Right renal pelvis (tissue), 4 donors: ENCODE data around the gene IL36RN. TPM values are rescaled to one million over a fixed set of nuclear protein-coding genes. Genes with fewer than 3 reads are reported as not detected.

ENCODE experiments used
- DNase-seq, 4 donors: peaks; one replicate each; pipeline ENCODE4 v3.0.0-alpha.2; 2013; ENCODE audit warnings: low read depth in 4 of 4, low spot score in 3 of 4, missing footprints in 1 of 4
- polyA plus RNA-seq, 4 donors: library from polyadenylated mRNA; unstranded; fragments of 120-200 nt; gene quantifications; one replicate each; pipeline ENCODE4 v1.2.1, GENCODE V29; 2013; ENCODE audit not compliant: insufficient read length in 4 of 4

IL36RN gene
- polyA plus RNA-seq, 4 donors, result not detected

DNA sequence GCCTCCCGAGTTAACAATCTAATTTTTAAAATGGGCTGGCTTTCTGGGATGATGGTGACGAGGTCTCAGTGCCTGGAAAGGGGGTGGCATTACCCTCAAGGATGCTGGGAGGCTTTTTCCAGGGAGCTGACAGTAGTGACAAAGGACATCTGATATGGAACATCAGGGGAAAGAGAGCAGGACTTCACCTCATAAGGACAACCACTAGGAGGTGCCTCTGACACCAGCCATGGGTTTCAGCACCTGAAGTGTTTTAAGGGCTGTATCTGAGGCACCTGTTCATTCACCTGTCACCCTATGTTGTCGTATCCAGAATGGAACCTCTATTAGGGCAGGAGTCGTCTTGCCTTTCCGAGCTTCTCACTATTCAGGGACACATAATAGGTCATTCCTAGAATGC is 17.1 kb upstream of the IL36RN start:
- DNase-seq, result no peak

DNA sequence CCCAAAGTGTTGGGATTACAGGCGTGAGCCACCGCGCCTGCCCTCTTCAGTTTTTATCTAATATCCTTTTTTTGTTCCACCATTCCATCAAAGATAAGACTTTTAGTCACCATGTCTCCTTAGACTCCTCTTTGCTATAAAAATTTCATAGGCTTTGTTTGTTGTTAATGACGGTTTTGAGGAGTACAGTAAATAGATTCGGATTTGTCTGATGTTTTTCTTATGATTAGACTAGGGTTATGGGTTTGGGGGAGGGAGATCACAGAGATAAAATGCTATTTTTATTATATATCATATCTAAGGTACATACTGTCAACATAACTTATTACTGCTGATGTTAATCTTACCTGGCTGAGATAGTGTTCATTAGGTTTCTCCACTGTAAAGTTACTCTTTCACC is 12.5 kb upstream of the IL36RN start:
- DNase-seq, result no peak

DNA sequence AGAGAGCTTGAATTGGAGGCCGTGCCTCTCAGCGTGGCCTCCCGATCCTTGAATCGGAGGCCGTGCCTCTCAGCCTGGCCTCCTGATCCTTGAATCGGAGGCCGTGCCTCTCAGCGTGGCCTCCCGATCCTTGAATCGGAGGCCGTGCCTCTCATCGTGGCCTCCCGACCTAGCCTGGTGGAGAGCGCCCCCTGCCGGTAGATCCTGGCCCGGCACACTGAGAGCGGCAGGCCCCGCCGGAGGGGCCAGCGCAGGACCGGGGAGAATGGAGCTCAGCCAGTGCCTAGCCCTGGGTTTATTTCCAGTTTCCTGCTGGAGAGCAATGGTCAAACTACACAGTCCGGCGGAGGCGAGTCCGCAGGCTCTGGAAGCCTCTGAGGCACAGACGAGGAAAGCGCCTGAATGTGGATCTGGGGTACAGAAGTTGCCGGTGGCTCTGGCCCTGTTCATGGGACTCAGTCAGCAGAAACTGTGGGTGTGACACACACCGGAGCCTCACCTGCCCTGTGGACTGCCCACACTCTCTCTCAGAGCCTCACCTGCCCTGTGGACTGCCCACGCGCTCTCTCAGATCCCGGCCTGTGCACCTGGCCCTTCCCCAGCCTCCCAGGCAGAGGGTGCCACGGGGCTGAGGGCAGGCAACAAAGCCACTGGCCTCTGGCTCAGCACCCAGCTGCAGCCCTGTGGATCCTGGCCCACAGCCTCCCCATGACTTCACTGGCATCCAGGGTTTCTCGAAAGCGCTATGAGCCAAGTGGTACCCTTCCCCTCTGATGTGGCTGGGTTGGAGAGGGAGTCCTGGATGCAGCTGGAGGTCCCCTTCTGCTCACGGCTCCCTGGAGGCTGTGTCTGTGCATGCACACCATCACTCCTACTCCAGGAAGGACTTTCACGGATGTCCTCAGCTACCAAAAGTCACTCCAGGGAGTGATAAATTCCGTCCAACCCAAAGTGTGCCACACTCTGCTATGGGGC is 7.8 kb upstream of the IL36RN start:
- DNase-seq, result no peak

DNA sequence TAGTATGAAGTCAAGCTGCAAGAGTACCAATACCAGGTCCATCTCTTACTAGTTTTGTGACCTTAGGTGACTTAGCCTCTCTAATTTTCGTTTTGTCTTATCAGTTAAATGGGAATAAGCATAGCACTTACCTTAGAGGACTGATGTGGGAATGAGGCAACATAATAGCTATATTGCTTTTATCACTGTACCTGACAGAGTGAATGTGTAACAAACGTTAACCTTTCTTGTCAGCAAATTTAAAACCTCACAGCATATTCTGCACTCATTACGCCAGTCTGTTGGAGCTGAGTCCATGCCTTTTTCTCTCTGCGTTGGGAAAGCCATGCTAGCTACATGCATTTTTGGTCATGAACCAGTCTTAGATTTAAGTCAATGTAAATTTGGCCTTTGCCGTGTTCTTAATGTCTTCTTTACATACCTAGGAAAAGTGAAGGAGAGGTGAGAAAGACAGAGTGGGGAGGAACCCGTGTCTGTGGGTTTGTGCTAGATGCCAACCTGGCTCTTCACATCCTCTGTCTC is 6.5 kb upstream of the IL36RN start, which contains the start of gene IL36B:
IL36B (minus strand) TSS at position 472 of the 522 bp plus-strand sequence.
- DNase-seq, result no peak

DNA sequence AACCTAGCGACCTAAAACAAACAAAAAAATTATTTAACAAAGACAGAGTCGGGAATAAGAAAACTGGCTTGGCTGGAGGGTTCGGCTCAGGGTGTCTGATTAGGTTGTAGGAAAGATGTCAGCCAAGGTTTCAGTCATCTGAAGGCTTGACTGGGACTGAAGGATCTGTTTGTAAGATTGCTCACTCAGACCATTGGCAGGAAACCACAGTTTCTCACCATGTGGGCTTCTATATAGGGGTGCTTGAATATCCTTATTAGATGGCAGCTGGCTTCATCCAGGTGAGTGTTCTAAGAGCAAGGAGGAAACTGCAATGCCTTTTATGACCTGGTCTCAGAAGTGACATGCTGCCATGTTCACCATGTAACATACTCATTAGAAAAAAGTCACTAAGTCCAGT is 5.3 kb upstream of the IL36RN start:
- no peak for DNase-seq

DNA sequence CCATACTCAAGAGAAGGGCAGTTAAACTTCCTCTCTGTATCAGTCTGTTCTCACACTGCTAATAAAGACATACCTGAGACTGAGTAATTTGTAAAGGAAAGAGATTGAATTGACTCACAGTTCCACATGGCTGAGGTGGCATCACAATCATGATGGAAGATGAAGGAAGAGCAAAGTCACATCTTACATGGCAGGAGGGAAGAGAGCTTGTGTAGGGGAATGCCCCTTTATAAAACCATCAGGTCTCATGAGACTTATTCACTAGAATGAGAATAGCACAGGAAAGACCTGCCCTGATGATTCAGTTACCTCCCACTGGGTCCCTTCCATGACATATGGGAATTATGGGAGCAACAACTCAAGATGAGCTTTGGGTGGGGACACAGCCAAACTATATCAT is 4.9 kb upstream of the IL36RN start:
- DNase-seq, result no peak

DNA sequence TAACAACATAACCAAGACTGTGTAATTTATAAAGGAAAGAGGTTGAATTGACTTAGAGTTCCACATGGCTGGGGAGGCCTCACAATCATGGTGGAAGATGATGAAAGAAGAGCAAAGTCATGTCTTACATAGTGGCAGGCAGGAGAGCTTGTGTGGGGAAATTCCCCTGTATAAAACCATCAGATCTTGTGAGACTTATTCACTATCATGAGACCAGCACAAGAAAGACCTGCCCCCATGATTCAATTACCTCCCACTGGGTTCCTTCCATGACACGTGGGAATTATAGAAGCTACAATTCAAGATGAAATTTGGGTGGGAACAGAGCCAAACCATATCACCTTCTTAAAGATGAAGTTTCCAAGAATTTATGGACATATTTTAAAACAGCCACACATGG is 2.5 kb upstream of the IL36RN start:
- no peak for DNase-seq

DNA sequence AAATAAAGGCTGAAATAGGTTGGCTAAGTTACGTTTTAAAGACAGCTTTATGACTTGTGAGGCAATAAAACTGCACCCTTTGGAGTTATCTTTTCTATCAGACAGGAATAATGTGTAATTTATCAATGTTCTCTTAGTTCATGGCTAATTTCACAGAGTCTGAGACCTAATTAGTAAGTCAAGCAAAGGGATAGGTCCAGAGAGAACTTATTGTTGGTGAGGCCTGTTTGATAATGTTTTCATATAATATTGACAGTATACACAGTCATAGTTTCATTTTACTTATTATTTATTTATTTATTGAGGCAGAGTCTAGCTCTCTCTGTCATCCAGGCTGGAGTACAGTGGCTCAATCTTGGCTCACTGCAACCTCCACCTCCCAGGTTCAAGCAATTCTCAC is 1.9 kb upstream of the IL36RN start:
- no peak for DNase-seq

DNA sequence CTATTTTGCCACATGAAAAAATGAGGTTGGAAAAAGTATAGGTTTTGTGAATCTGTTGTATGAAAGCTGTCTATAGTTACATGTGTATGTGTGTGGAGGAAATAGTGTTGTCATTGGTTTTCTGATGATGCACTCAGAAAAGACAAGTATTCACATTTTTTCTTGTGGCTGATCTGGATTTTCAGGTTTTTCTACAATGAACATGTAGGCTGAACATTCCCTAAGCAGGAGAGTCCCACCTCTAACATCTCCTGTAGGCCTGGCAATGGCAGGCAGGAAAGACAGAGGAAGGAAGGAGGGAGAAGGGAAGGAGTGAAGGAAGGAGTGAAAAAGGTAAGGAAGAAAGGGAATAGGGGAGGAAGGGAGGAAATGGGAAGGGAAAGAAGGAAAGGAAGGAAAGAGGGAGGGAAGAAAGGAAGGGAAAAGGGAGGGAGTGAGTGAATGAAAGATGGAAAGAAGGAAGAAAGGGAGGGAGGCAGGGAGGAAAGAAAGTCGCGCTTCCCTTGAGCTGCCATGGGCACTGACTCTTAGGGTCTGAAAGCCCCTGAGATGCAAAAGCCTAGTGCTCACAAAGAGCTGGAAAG is 495 bp upstream of the IL36RN start:
- no peak for DNase-seq

DNA sequence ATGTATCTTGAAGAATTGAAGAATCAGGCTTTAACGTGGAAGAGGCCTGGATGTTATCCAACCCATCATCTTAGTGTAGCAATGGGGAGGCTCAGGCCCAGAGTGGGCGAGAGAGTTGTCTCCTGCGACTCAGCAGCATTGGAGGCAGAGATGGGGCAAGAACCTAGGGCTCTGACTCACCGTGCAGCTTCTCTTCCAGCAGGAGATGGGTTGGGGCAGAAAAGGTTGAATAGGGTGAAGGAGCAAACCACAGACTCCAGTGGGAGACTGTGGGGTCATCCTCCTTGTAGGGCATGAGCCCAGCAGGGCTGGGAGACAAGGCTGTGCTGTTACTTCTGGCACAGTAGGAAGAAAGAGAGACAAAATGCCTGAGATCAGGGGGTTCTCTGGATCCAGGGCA is 1.4 kb downstream of the IL36RN start:
- no peak for DNase-seq

DNA sequence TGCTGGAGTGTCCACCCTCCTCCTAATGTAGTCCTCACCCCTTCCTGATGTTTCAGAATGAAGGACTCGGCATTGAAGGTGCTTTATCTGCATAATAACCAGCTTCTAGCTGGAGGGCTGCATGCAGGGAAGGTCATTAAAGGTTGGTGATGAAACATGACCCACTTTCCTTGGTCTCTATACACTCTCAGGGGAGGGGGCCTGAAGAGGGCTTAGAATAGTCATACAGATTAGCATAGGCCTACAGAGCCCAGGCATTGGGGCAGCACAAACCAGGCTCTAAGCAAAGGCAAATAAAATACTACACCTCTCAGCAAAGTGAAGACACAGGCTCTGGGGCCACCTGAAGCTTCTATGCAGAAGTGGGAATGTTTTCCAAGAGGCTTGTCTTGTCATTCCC is 1.8 kb downstream of the IL36RN start:
- no peak for DNase-seq

DNA sequence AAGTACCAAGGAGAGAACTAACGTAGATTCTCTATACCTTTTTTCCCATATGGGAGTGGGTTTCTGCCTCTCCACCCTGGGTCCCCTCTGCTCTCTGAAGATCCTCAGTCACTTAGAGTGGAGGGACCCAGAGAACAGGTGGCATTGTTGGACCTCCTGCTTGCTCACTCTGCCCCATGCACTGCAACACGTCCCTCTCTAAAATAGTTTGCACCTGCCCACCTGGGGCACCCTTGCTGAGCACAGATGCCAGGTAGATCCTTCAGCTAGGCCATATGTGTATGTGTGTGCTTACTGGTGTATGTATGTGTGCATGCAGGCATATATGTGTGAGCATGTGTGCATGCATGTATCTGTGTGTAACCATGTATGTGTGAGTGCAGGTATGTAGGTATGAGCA is 2.2 kb downstream of the IL36RN start:
- no peak for DNase-seq

DNA sequence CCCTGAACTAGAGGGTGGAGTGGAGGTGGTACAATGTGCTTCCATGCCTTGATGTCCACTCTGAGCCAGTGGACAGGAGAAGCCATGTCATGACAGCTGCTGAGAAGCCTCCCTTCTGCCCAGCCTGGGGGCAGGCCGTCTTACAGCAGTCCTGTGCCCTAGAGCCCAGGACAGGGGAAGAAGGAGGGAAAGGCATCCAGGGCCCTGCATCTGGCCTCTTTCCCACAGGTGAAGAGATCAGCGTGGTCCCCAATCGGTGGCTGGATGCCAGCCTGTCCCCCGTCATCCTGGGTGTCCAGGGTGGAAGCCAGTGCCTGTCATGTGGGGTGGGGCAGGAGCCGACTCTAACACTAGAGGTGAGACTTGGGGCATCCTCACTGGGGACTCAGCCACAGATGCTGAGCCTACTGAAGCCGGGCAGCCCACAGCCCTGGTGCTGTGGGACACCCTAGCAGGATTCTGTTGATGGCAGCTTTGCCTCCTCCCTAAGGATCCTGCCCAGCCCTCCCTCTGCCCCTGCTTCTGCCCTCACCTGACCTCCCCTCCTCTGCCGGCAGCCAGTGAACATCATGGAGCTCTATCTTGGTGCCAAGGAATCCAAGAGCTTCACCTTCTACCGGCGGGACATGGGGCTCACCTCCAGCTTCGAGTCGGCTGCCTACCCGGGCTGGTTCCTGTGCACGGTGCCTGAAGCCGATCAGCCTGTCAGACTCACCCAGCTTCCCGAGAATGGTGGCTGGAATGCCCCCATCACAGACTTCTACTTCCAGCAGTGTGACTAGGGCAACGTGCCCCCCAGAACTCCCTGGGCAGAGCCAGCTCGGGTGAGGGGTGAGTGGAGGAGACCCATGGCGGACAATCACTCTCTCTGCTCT is 3.1 kb downstream of the IL36RN start:
- DNase-seq, result no peak

DNA sequence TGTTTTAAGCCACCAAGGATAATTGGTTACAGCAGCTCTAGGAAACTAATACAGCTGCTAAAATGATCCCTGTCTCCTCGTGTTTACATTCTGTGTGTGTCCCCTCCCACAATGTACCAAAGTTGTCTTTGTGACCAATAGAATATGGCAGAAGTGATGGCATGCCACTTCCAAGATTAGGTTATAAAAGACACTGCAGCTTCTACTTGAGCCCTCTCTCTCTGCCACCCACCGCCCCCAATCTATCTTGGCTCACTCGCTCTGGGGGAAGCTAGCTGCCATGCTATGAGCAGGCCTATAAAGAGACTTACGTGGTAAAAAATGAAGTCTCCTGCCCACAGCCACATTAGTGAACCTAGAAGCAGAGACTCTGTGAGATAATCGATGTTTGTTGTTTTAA is 5.3 kb downstream of the IL36RN start:
- DNase-seq, result no peak

DNA sequence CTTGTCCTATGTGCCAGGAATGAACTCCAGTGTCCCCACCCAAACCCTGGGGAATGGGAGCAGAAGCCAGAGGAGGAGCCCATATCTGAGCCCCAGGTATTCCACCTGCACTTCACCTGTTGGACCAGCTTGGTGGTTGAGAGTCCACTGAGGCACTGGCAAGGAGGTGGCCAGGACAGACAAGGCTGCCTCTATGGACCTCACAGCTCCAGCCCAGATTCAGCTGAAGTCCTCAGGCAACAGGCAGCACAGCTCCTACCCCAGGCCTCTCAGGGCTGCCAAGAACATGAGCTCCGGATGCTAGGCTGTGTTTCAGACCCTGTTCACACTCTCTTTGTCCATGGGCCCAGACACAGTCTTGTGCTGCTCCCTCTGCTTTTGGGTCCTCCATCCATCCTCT is 5.9 kb downstream of the IL36RN start:
- DNase-seq, result no peak

DNA sequence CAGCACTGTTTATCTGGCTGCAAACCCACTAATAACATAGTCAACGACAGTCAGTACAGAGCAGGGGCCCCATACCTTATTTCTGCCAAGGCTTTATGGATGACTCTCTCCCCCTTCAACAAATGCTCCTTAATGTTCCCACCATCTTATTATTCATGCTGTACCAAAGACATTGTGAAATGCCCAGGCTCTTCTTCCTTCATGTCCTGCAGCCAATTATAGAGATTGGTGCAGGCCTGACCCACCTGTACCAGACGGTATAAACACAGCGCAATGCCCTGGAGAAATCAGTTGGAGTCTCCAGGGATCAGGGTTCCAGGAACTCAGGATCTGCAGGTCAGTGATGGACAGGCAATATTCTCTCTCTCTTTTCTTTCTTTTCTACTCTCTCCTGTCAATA is 8.7 kb downstream of the IL36RN start, which contains the start of gene IL1F10:
IL1F10 (plus strand) TSS at position 290 of the 400 bp plus-strand sequence. CDS start 4,769 bp downstream, outside the sequence.
- no peak for DNase-seq

DNA sequence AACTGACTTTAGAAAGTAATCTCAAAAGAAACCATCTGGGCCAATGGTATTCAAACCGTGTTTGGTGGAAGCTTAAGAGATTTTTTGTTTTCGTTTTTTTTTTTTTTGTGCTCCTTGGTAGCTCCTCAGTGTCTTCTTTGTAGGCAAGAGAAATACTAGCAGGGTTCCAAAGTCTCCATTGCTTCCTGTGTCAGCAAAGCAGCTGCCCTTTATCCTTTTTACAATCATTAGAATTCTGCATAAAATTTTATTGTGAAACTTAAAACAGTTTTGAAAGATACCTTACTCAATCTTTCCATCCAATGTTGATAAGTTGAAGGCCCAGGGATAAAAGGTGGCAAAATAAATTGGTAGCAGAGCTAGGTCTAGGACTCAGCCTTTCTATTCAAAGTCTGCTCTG is 9.3 kb downstream of the IL36RN start:
- DNase-seq, result no peak

DNA sequence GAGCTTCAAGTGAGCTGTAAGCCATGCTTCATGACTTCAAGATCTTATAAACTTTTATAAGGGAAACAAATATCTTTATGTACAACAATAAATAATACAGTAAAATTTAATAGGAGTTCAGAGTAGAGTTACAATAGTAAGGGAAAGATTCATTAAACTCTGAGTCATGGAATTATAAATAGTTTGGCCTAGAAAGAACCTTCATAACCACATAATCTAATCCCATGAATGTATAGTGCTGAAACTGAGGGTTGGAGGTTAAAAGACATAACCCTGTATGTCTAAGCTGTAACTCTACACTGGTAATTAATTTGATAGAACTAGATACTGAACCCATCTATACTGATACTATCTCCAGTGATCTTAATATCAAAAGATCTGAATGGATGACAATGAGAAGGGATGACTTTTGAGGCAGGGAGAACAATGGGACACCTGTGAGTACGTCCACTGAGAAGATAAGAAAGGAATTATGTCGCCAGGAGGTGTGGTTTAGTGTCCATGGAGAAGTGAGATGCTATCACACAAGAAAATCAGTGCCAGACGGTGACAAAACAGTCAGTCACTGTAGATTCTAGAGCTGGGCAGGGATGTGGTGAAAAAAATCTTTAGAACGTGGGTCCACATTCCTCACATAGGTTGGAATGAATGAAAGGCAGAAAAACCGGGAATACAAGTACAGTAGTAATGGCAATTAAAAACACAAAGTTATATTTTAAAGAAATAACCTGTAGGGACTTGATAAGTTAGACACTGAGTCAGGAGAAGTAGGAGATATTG is 9.9 kb downstream of the IL36RN start:
- no peak for DNase-seq

DNA sequence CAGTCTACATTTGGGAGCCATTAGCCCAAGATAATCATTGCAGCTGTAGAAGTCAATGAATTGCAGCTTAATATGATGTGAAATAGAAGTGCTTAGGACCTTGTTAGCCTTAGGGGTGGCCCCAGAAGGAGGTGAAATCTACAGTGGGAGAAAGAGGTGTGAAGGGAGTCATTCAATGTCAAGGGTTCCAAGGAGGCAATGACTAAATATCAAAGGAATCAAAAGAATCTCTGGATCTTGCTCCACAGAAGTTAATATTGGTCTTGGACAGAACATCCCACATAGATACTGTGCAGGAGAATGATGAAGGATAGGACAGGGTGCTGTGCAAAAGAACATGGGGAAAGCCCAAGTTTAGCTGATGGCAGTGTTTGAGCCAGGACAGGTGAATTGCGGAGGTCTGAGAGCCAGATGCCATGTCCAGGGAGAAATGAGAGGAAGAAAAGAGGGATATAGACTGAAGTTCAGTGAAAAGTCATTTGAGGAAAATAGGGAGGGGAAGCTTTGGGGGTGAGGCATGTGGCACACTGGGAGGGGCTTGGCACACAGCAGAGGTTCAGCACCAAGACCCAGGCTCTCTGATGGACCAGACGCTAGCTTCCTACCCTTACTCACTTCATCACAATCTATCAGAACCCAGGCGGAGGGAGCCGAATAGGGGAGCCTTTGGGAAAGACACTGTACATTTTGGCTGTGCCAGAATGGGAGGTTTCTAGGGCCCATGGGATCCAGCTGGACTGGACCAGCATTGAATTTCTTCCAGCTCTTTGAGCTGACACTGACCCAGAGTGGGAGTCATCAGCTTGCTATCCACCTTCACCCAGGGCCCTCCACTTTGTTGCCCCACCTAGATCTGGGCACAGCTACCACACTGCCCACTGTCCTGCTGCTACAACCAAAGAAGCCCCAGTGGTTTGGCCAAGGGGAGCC is 10.9 kb downstream of the IL36RN start:
- no peak for DNase-seq
